SU-DHL-6 (cell line): ENCODE results near the gene DNAJA2.

Experiments
- CTCF ChIP-seq: fragments of 200-600 bp; sonication (generic); IDR thresholded peaks from one replicate; pipeline ENCODE4 v1.5.1; 2017; ENCODE audit warnings: antibody characterized with exemption, mild to moderate bottlenecking, low read length, moderate library complexity; ENCODE audit not compliant: insufficient read depth, poor library complexity, severe bottlenecking
- EZH2phosphoT487 ChIP-seq: fragments of 200-600 bp; sonication (generic), shearing (Covaris generic); conservative IDR thresholded peaks from 2 replicates; pipeline ENCODE4 v1.6.1; 2018; ENCODE audit warnings: mild to moderate bottlenecking, antibody characterized with exemption, low read length, moderate library complexity, mixed read lengths

DNA sequence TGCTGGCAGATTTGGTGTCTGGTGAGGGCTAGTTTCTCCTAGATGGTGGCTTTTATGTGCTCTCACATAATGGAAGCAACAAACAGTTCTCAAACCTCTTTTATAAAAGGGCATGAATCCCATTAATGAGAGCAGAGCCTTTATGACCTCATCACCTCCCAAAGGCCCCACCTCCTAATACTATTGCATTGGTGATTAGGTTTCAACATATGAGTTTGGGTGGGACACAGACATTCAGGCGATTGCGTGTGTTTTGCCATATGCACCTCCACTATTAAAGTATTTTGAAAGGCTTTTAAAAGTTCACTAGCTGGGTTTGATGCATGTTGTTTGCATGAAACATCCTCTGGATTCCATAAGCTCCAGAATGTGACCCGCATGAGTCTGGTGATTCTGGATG, 24.4 kb upstream of the DNAJA2 start:
- TF ChIP-seq EZH2phosphoT487 (no peak), CTCF (no peak)
